Keratinocyte (primary cell): ENCODE measurements around the gene BAIAP2. TPM values are rescaled to one million over a fixed set of nuclear protein-coding genes. Genes with fewer than 3 reads are reported as not detected.
A peak's percentile ranks its signal among the peaks of the same experiment; 100 is the strongest.

Experiments used
- DNase-seq: peaks from one replicate; pipeline ENCODE4 v3.0.0-alpha.2; 2011; ENCODE audit warnings: low read depth, missing footprints, low spot score
- FAIRE-seq: peaks from 2 replicates; lab custom pipeline; 2011; peaks lifted over from hg19 to GRCh38; lab: Jason Lieb, UNC
- H2AFZ ChIP-seq: 2 replicates; pipeline ENCODE4 v1.6.0; 2012; ENCODE audit warnings: low read length, control low read depth, inconsistent platforms; ENCODE audit not compliant: control insufficient read depth
- H3K27ac ChIP-seq: 2 replicates; pipeline ENCODE4 v1.5.1; 2011; ENCODE audit warnings: low read length; ENCODE audit not compliant: control insufficient read depth, insufficient read depth
- H3K27me3 ChIP-seq: 3 replicates; pipeline ENCODE4 v1.6.0; 2011; ENCODE audit warnings: low read length; ENCODE audit not compliant: control insufficient read depth, insufficient read depth; ENCODE audit errors: extremely low read depth
- H3K36me3 ChIP-seq, 2 experiments: 2 replicates in 1 of 2; 3 replicates in 1 of 2; pipeline ENCODE4 v1.5.1; 2011; ENCODE audit warnings: low read length in 2 of 2, mild to moderate bottlenecking in 1 of 2; ENCODE audit not compliant: control insufficient read depth in 2 of 2, insufficient read depth in 2 of 2; ENCODE audit errors: extremely low read depth in 1 of 2
- H3K4me1 ChIP-seq: 3 replicates; pipeline ENCODE4 v1.5.1; 2011; ENCODE audit warnings: low read length; ENCODE audit not compliant: control insufficient read depth, insufficient read depth; ENCODE audit errors: extremely low read depth
- H3K4me2 ChIP-seq: 3 replicates; pipeline ENCODE4 v1.6.0; 2011; ENCODE audit warnings: low read depth, low read length; ENCODE audit not compliant: control insufficient read depth, insufficient read depth; ENCODE audit errors: extremely low read depth
- H3K4me3 ChIP-seq, 3 experiments: fragments of 200-600 bp in 1 of 3; sonication (generic) in 1 of 3; 2 replicates in 2 of 3; 3 replicates in 1 of 3; pipeline ENCODE4 v1.5.1; 2011 to 2016; ENCODE audit warnings: low read length in 3 of 3, mild to moderate bottlenecking in 3 of 3, control low read depth in 2 of 3, inconsistent platforms in 1 of 3, low read depth in 1 of 3, mixed read lengths in 1 of 3, mixed run types in 1 of 3, moderate library complexity in 1 of 3; ENCODE audit not compliant: control insufficient read depth in 2 of 3, insufficient read depth in 2 of 3; ENCODE audit errors: extremely low read depth in 1 of 3
- H3K79me2 ChIP-seq: 2 replicates; pipeline ENCODE4 v1.6.0; 2012; ENCODE audit warnings: low read length; ENCODE audit not compliant: control insufficient read depth, insufficient read depth
- H3K9ac ChIP-seq: 3 replicates; pipeline ENCODE4 v1.6.0; 2011; ENCODE audit warnings: low read length; ENCODE audit not compliant: control insufficient read depth, insufficient read depth; ENCODE audit errors: extremely low read depth
- H3K9me1 ChIP-seq: 3 replicates; pipeline ENCODE4 v1.6.0; 2011; ENCODE audit warnings: low read length; ENCODE audit not compliant: control insufficient read depth, insufficient read depth; ENCODE audit errors: extremely low read depth
- H3K9me3 ChIP-seq: 2 replicates; pipeline ENCODE4 v1.5.1; 2012; ENCODE audit warnings: low read depth, low read length; ENCODE audit not compliant: control insufficient read depth
- H4K20me1 ChIP-seq: 3 replicates; pipeline ENCODE4 v1.6.0; 2011; ENCODE audit warnings: low read length; ENCODE audit not compliant: control insufficient read depth, insufficient read depth; ENCODE audit errors: extremely low read depth
- EZH2 ChIP-seq: IDR thresholded peaks from one replicate; pipeline ENCODE4 v1.6.1; 2012; ENCODE audit warnings: inconsistent platforms, mild to moderate bottlenecking, low read length, moderate library complexity
- dilution Hi-C: fragments of 300-500 bp; cut with MboI; formaldehyde crosslinking; loops from one replicate; pipeline ENCODE4 v1.7.0; 2020; ENCODE audit warnings: low sequenced_read_pairs; ENCODE audit not compliant: extremely low pct_ligation_motif_present
- polyA plus RNA-seq, 5 experiments: library from polyadenylated mRNA; depleted of rRNA in 3 of 5; stranded (reverse) in 3 of 5; stranded (forward) in 1 of 5; unstranded in 1 of 5; fragments of >200 nt; gene quantifications; 1 replicate in 1 of 5; 2 replicates in 3 of 5; 3 replicates in 1 of 5; pipeline versions ENCODE4 v1.2.1 to v1.2.3, GENCODE V29; 2011 to 2012; ENCODE audit warnings: missing spikeins in 2 of 5, low read depth in 1 of 5, low replicate concordance in 1 of 5
- TF ChIP-seq, protein P1 (sequence below), 3 experiments: IDR thresholded peaks in 1 of 3; conservative IDR thresholded peaks in 1 of 3; optimal IDR thresholded peaks in 1 of 3; 2 replicates in 2 of 3; 3 replicates in 1 of 3; pipeline versions ENCODE3 to v1.5.1; 2011; ENCODE audit warnings: low read length in 3 of 3, mild to moderate bottlenecking in 3 of 3, moderate library complexity in 2 of 3, control low read depth in 1 of 3, inconsistent platforms in 1 of 3; ENCODE audit not compliant: insufficient read depth in 2 of 3; ENCODE audit errors: extremely low read depth in 1 of 3

The BAIAP2 gene
- polyA plus RNA-seq, 1 donor (not counting 4 experiments of a cell fraction or from before 2014, with no cell fraction given): 56.7 TPM

DNA sequence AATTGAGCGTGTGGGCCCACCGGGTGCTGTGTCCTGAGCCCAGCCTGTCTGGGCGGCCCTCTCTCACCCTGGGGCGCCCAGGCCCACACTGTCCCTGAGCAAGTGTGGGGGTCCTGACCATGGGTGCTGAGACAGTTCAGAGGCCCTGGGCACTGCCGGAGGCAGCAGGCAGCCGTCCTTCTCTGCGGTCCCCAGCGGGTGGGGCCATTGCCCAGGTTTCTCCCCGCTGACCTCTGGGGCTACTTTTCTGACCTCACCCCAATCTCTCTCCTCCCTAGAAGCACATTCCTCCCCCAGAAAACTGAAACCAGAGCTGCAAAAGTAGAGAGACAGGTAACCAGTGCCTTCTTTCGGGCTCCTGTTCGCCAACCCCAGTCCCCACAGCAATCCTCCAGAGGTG lies 94.3 kb downstream of the BAIAP2 start:
- DNase-seq (no peak), FAIRE-seq (no peak)
- Histone ChIP-seq H3K79me2 (no peaks in the 10 kb centered on the region), H3K9me1 (no peaks in the 10 kb centered on the region), H3K4me2 (no peak overlapping the region), H3K36me3 (no peaks in the 10 kb centered on the region), H3K9ac (no peak overlapping the region), H3K27me3 (peaks cover 32% of the 10 kb centered on the region), H3K9me3 (no peaks in the 10 kb centered on the region), H4K20me1 (no peaks in the 10 kb centered on the region), H3K4me3 (no peak overlapping the region), H3K27ac (no peak overlapping the region), H2AFZ (no peak overlapping the region), H3K4me1 (peaks cover 4% of the 10 kb centered on the region)
- TF ChIP-seq, protein P1, sequence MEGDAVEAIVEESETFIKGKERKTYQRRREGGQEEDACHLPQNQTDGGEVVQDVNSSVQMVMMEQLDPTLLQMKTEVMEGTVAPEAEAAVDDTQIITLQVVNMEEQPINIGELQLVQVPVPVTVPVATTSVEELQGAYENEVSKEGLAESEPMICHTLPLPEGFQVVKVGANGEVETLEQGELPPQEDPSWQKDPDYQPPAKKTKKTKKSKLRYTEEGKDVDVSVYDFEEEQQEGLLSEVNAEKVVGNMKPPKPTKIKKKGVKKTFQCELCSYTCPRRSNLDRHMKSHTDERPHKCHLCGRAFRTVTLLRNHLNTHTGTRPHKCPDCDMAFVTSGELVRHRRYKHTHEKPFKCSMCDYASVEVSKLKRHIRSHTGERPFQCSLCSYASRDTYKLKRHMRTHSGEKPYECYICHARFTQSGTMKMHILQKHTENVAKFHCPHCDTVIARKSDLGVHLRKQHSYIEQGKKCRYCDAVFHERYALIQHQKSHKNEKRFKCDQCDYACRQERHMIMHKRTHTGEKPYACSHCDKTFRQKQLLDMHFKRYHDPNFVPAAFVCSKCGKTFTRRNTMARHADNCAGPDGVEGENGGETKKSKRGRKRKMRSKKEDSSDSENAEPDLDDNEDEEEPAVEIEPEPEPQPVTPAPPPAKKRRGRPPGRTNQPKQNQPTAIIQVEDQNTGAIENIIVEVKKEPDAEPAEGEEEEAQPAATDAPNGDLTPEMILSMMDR (optimal IDR thresholded peaks at IDR 0.05 in 1 of 3, IDR thresholded peaks at IDR 0.05 in 1 of 3, conservative IDR thresholded peaks at IDR 0.05 in 1 of 3; ENCODE audit: extremely low read depth in 1 of 3, insufficient read depth in 2 of 3, low read length in 3 of 3): peak in 2 of 3 experiments; percentile 8 to 29
- TF ChIP-seq EZH2: no peak
- dilution Hi-C loops: no loop called here

DNA sequence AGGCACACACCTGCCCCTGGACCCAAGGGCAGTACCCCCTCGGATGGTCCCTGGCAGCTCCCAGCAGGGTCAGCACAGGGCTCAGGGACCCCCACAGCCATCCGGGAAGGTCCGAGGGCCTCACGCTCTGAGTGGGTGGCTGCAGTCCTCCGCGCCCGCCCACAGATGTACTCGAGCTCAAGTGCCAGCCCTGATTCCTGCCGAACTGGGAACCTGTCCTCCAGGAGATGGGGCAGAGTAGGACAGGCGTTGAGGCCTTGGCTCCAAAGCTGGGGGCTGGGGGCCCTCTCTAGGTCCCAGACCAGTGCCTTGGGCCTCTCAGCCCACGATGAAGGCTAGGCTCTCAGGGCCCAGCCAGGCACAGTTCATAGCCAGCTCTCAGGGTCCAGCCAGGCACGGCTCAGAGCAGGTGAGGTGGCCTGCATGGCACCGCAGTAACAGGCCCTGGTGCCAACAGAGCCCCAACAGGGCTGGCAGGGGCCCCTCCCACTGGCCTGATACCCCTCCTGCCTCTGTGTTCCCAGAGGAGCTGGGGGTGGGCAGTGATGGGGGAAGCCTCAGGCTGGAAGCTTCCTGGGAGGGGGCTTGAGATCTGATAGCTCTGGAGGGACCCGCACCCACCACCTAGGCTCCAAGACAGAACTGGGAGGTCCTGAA lies 94.9 kb downstream of the BAIAP2 start:
- DNase-seq (no peak), FAIRE-seq (no peak)
- Histone ChIP-seq H3K9ac (no peak overlapping the region), H3K27me3 (peaks cover 31% of the 10 kb centered on the region), H3K4me1 (peaks cover 4% of the 10 kb centered on the region), H3K79me2 (no peaks in the 10 kb centered on the region), H3K4me3 (no peak overlapping the region), H2AFZ (no peak overlapping the region), H3K27ac (no peak overlapping the region), H4K20me1 (no peaks in the 10 kb centered on the region), H3K4me2 (no peak overlapping the region), H3K9me3 (no peaks in the 10 kb centered on the region), H3K36me3 (no peaks in the 10 kb centered on the region), H3K9me1 (no peaks in the 10 kb centered on the region)
- TF ChIP-seq EZH2: no peak
- TF ChIP-seq, protein P1 (optimal IDR thresholded peaks at IDR 0.05 in 1 of 3, IDR thresholded peaks at IDR 0.05 in 1 of 3, conservative IDR thresholded peaks at IDR 0.05 in 1 of 3; ENCODE audit: extremely low read depth in 1 of 3, insufficient read depth in 2 of 3, low read length in 3 of 3): peak in 1 of 3 experiments; percentile 0
- dilution Hi-C loops: no loop called here
